Keratinocyte (primary cell): ENCODE results near the gene CRACR2A. TPM values are rescaled to one million over a fixed set of nuclear protein-coding genes. Genes with fewer than 3 reads are reported as not detected.
A peak's percentile ranks its signal among the peaks of the same experiment; 100 is the strongest.

ENCODE experiments used
- DNase-seq: peaks from one replicate; pipeline ENCODE4 v3.0.0-alpha.2; 2011; ENCODE audit warnings: low read depth, missing footprints, low spot score
- FAIRE-seq: peaks from 2 replicates; lab custom pipeline; 2011; peaks lifted over from hg19 to GRCh38; lab: Jason Lieb, UNC
- H2AFZ ChIP-seq: 2 replicates; pipeline ENCODE4 v1.6.0; 2012; ENCODE audit warnings: low read length, control low read depth, inconsistent platforms; ENCODE audit not compliant: control insufficient read depth
- H3K27ac ChIP-seq: 2 replicates; pipeline ENCODE4 v1.5.1; 2011; ENCODE audit warnings: low read length; ENCODE audit not compliant: control insufficient read depth, insufficient read depth
- H3K27me3 ChIP-seq: 3 replicates; pipeline ENCODE4 v1.6.0; 2011; ENCODE audit warnings: low read length; ENCODE audit not compliant: control insufficient read depth, insufficient read depth; ENCODE audit errors: extremely low read depth
- H3K36me3 ChIP-seq, 2 experiments: 2 replicates in 1 of 2; 3 replicates in 1 of 2; pipeline ENCODE4 v1.5.1; 2011; ENCODE audit warnings: low read length in 2 of 2, mild to moderate bottlenecking in 1 of 2; ENCODE audit not compliant: control insufficient read depth in 2 of 2, insufficient read depth in 2 of 2; ENCODE audit errors: extremely low read depth in 1 of 2
- H3K4me1 ChIP-seq: 3 replicates; pipeline ENCODE4 v1.5.1; 2011; ENCODE audit warnings: low read length; ENCODE audit not compliant: control insufficient read depth, insufficient read depth; ENCODE audit errors: extremely low read depth
- H3K4me2 ChIP-seq: 3 replicates; pipeline ENCODE4 v1.6.0; 2011; ENCODE audit warnings: low read depth, low read length; ENCODE audit not compliant: control insufficient read depth, insufficient read depth; ENCODE audit errors: extremely low read depth
- H3K4me3 ChIP-seq, 3 experiments: fragments of 200-600 bp in 1 of 3; sonication (generic) in 1 of 3; 2 replicates in 2 of 3; 3 replicates in 1 of 3; pipeline ENCODE4 v1.5.1; 2011 to 2016; ENCODE audit warnings: low read length in 3 of 3, mild to moderate bottlenecking in 3 of 3, control low read depth in 2 of 3, inconsistent platforms in 1 of 3, low read depth in 1 of 3, mixed read lengths in 1 of 3, mixed run types in 1 of 3, moderate library complexity in 1 of 3; ENCODE audit not compliant: control insufficient read depth in 2 of 3, insufficient read depth in 2 of 3; ENCODE audit errors: extremely low read depth in 1 of 3
- H3K79me2 ChIP-seq: 2 replicates; pipeline ENCODE4 v1.6.0; 2012; ENCODE audit warnings: low read length; ENCODE audit not compliant: control insufficient read depth, insufficient read depth
- H3K9ac ChIP-seq: 3 replicates; pipeline ENCODE4 v1.6.0; 2011; ENCODE audit warnings: low read length; ENCODE audit not compliant: control insufficient read depth, insufficient read depth; ENCODE audit errors: extremely low read depth
- H3K9me1 ChIP-seq: 3 replicates; pipeline ENCODE4 v1.6.0; 2011; ENCODE audit warnings: low read length; ENCODE audit not compliant: control insufficient read depth, insufficient read depth; ENCODE audit errors: extremely low read depth
- H3K9me3 ChIP-seq: 2 replicates; pipeline ENCODE4 v1.5.1; 2012; ENCODE audit warnings: low read depth, low read length; ENCODE audit not compliant: control insufficient read depth
- H4K20me1 ChIP-seq: 3 replicates; pipeline ENCODE4 v1.6.0; 2011; ENCODE audit warnings: low read length; ENCODE audit not compliant: control insufficient read depth, insufficient read depth; ENCODE audit errors: extremely low read depth
- CTCF ChIP-seq, 3 experiments: IDR thresholded peaks in 1 of 3; conservative IDR thresholded peaks in 1 of 3; optimal IDR thresholded peaks in 1 of 3; 2 replicates in 2 of 3; 3 replicates in 1 of 3; pipeline versions ENCODE3 to v1.5.1; 2011; ENCODE audit warnings: low read length in 3 of 3, mild to moderate bottlenecking in 3 of 3, moderate library complexity in 2 of 3, control low read depth in 1 of 3, inconsistent platforms in 1 of 3; ENCODE audit not compliant: insufficient read depth in 2 of 3; ENCODE audit errors: extremely low read depth in 1 of 3
- EZH2 ChIP-seq: IDR thresholded peaks from one replicate; pipeline ENCODE4 v1.6.1; 2012; ENCODE audit warnings: inconsistent platforms, mild to moderate bottlenecking, low read length, moderate library complexity
- dilution Hi-C: fragments of 300-500 bp; cut with MboI; formaldehyde crosslinking; loops from one replicate; pipeline ENCODE4 v1.7.0; 2020; ENCODE audit warnings: low sequenced_read_pairs; ENCODE audit not compliant: extremely low pct_ligation_motif_present
- polyA plus RNA-seq, 5 experiments: library from polyadenylated mRNA; depleted of rRNA in 3 of 5; stranded (reverse) in 3 of 5; stranded (forward) in 1 of 5; unstranded in 1 of 5; fragments of >200 nt; gene quantifications; 1 replicate in 1 of 5; 2 replicates in 3 of 5; 3 replicates in 1 of 5; pipeline versions ENCODE4 v1.2.1 to v1.2.3, GENCODE V29; 2011 to 2012; ENCODE audit warnings: missing spikeins in 2 of 5, low read depth in 1 of 5, low replicate concordance in 1 of 5

Gene CRACR2A
- polyA plus RNA-seq, 1 donor (not counting 4 experiments of a cell fraction or from before 2014, with no cell fraction given) = 0.30 TPM

GRCh38 chr12:3777206-3777809 is 24.4 kb upstream of the CRACR2A start:
- Histone ChIP-seq H3K27ac (no peak overlapping the region), H4K20me1 (no peaks in the 10 kb centered on the region), H3K4me2 (no peak overlapping the region), H3K9me3 (no peaks in the 10 kb centered on the region), H3K9me1 (no peaks in the 10 kb centered on the region), H2AFZ (no peak overlapping the region), H3K36me3 (no peaks in the 10 kb centered on the region), H3K4me3 (no peak overlapping the region), H3K9ac (no peak overlapping the region), H3K27me3 (peaks cover 4% of the 10 kb centered on the region), H3K4me1 (peaks cover 2% of the 10 kb centered on the region), H3K79me2 (no peaks in the 10 kb centered on the region)
- dilution Hi-C loops = no loop called here
- TF ChIP-seq EZH2 (no peak), CTCF (optimal IDR thresholded peaks at IDR 0.05 in 1 of 3, IDR thresholded peaks at IDR 0.05 in 1 of 3, conservative IDR thresholded peaks at IDR 0.05 in 1 of 3; ENCODE audit: extremely low read depth in 1 of 3, insufficient read depth in 2 of 3, low read length in 3 of 3) (peak; percentile 59 to 76 (median 73))
- no peak for DNase-seq
- peak; percentile 73 for FAIRE-seq

DNA sequence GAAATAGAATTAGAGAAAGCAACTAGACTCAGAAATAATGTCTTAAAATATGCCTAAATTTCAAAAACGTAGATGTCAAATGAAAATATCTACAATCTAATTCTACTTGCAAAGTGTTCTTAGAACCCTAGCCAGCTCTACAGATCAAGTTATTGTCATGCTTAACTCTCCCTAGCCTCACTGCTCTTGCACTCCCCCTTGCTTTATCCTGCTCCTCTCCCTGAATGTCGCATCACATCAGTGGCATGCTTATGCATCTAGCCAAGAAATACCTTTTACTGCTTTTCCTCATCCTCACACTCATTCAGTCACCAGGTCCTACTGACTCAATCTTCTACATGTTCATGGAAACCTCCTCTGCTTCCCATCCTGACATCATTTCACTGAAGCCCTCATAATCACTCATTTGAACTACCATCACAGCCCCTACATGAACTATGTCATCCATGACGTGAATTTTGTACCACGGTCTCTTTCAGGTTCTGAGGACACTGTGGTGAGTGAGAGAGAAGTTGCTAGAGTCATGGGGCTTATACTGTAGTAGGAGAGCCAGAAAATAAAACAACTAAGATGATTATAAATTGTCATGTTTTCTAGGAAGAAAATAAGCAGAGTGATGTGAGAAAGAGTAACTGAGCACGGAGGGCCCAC is 22.6 kb upstream of the CRACR2A start:
- FAIRE-seq = no peak

More for the DNA sequence above, 22.6 kb upstream of the CRACR2A start:
- no peaks in the 10 kb centered on the region for H3K9me3 ChIP-seq
- DNase-seq = no peak
- no peaks in the 10 kb centered on the region for H3K9me1 ChIP-seq
- H4K20me1 ChIP-seq = no peaks in the 10 kb centered on the region
- peaks cover 10% of the 10 kb centered on the region for H3K4me1 ChIP-seq
- H3K79me2 ChIP-seq = no peaks in the 10 kb centered on the region
- no peak overlapping the region for H2AFZ ChIP-seq
- H3K4me2 ChIP-seq = no peak overlapping the region
- TF ChIP-seq EZH2 (no peak), CTCF (optimal IDR thresholded peaks at IDR 0.05 in 1 of 3, IDR thresholded peaks at IDR 0.05 in 1 of 3, conservative IDR thresholded peaks at IDR 0.05 in 1 of 3; ENCODE audit: extremely low read depth in 1 of 3, insufficient read depth in 2 of 3, low read length in 3 of 3) (no peak)
- dilution Hi-C loops = no loop called here
- H3K27me3 ChIP-seq = peaks cover 4% of the 10 kb centered on the region
- no peak overlapping the region for H3K9ac ChIP-seq
- no peak overlapping the region for H3K27ac ChIP-seq
- H3K36me3 ChIP-seq = no peaks in the 10 kb centered on the region
- H3K4me3 ChIP-seq = no peak overlapping the region
